Measurements from ENCODE around the gene SCN8A. TPM values are rescaled to one million over a fixed set of nuclear protein-coding genes. Genes with fewer than 3 reads are reported as not detected.

Gene SCN8A
- total RNA-seq, 1 experiment from 2014 or later, result 1.1 TPM

DNA sequence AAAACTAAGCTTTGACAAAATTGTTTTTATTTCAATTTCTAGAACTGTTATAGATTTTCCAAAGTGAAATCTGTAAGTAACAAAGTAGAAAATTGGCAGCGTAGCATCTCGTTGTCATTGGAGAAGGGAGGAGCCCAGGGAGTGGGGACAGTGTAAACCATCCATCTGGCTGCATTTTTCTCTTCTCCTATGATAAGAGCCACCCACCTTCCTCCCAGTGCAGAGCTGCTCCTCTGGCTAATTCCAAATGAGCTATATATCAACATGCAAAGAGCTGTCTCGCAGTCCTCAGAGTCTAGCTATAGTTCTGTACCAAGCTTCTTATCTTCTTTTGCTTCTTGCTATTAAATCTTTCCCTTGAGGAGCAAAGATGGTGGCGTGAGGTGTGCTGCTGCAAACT lies 56.6 kb downstream of the SCN8A start:
- DNase-seq (ENCODE audit: low read depth, low spot score), result no peak
- in situ Hi-C loops (cut with HindIII; ENCODE audit: low pct_unique_long_range_greater_than_20kb, low sequenced_read_pairs), result no loop called here

GRCh38 chr12:51653431-51653830 lies 62.4 kb downstream of the SCN8A start:
- in situ Hi-C loops (cut with HindIII; ENCODE audit: low pct_unique_long_range_greater_than_20kb, low sequenced_read_pairs), result no loop called here
- DNase-seq (ENCODE audit: low read depth, low spot score), result no peak

- in situ Hi-C loops (cut with HindIII; ENCODE audit: low pct_unique_long_range_greater_than_20kb, low sequenced_read_pairs), result no loop called here
- DNase-seq (ENCODE audit: low read depth, low spot score), result no peak
These were observed 70.2 kb downstream of the SCN8A start for GRCh38 chr12:51661199-51661598.

DNA sequence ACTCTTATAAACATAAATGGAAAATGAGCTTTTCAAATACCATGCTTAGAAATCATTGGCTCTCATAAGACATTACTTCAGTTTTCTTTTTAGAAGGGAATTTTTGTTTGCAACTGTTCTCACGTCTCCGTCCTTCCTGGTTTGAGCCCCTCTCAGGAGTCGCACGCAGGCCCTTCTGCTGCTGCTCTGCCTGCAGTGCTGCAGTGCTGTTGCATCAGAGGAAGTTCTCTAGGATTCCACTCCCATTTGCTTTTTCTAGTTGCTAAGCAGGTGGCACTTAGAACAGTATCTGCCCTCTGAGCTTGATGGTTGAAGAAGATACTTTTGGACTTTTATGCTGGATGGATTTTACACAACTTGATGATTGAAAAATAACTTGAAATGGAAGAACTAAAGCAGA lies 70.8 kb downstream of the SCN8A start:
- in situ Hi-C loops (cut with HindIII; ENCODE audit: low pct_unique_long_range_greater_than_20kb, low sequenced_read_pairs), result no loop called here
- no peak for DNase-seq (ENCODE audit: low read depth, low spot score)

DNA sequence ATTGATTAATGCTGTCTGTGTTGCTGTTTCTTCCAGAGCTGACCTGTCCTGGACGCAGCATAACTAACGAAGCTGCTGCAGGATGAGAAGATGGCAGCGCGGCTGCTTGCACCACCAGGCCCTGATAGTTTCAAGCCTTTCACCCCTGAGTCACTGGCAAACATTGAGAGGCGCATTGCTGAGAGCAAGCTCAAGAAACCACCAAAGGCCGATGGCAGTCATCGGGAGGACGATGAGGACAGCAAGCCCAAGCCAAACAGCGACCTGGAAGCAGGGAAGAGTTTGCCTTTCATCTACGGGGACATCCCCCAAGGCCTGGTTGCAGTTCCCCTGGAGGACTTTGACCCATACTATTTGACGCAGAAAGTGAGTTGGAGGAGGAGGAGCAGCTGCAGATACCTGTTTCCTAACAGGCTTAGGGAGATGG lies 71.7 kb downstream of the SCN8A start:
- no peak for DNase-seq (ENCODE audit: low read depth, low spot score)

GRCh38 chr12:51663390-51663789 lies 72.4 kb downstream of the SCN8A start:
- DNase-seq (ENCODE audit: low read depth, low spot score), result no peak
- in situ Hi-C loops (cut with HindIII; ENCODE audit: low pct_unique_long_range_greater_than_20kb, low sequenced_read_pairs), result no loop called here

More for the DNA sequence above, 71.7 kb downstream of the SCN8A start:
- in situ Hi-C loops (cut with HindIII; ENCODE audit: low pct_unique_long_range_greater_than_20kb, low sequenced_read_pairs), result no loop called here

GRCh38 chr12:51666696-51667095 lies 75.7 kb downstream of the SCN8A start:
- in situ Hi-C loops (cut with HindIII; ENCODE audit: low pct_unique_long_range_greater_than_20kb, low sequenced_read_pairs), result no loop called here
- no peak for DNase-seq (ENCODE audit: low read depth, low spot score)

DNA sequence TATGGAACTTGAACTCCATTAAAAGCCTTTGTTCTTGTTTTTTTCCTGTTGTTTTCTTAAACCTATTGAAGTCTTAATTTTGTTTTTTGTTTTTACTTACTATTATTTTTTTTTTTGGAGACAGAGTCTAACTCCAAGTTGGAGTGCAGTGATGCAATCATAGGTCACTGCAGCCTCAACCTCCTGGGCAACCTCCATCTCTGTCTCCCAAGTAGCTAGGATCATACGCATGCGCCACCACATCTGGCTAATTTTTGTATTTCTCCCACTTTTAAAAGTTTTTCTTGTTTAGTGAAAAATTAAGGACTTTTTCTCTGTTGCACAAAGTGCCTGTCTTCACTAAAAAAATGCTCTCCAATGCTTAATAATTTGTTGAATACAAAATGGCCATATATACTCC lies 76.2 kb downstream of the SCN8A start:
- in situ Hi-C loops (cut with HindIII; ENCODE audit: low pct_unique_long_range_greater_than_20kb, low sequenced_read_pairs), result no loop called here

GRCh38 chr12:51669271-51669670 lies 78.2 kb downstream of the SCN8A start:
- in situ Hi-C loops (cut with HindIII; ENCODE audit: low pct_unique_long_range_greater_than_20kb, low sequenced_read_pairs), result no loop called here
- no peak for DNase-seq (ENCODE audit: low read depth, low spot score)

More for the DNA sequence above, 76.2 kb downstream of the SCN8A start:
- DNase-seq (ENCODE audit: low read depth, low spot score), result no peak

DNA sequence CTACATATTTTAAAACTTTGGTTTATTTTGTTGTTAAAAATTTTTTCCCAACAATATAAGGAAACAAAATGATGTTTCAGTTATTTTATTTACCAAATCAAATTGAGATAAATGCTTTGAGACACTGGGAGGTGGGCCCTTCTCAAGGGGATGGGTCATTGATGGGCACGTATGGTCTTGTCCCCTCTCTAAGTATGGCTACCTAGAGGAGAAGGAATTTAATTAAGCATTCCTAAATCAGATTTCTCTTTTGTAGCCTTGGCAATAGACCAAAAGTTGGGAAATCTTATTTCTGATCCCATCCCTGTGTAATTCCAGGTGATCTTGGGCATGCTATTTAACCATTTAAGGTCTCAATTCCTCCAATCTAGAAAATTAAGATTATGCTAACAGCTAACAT lies 79.0 kb downstream of the SCN8A start:
- in situ Hi-C loops (cut with HindIII; ENCODE audit: low pct_unique_long_range_greater_than_20kb, low sequenced_read_pairs), result no loop called here
- no peak for DNase-seq (ENCODE audit: low read depth, low spot score)

GRCh38 chr12:51672334-51672733 lies 81.3 kb downstream of the SCN8A start:
- in situ Hi-C loops (cut with HindIII; ENCODE audit: low pct_unique_long_range_greater_than_20kb, low sequenced_read_pairs), result no loop called here
- no peak for DNase-seq (ENCODE audit: low read depth, low spot score)

DNA sequence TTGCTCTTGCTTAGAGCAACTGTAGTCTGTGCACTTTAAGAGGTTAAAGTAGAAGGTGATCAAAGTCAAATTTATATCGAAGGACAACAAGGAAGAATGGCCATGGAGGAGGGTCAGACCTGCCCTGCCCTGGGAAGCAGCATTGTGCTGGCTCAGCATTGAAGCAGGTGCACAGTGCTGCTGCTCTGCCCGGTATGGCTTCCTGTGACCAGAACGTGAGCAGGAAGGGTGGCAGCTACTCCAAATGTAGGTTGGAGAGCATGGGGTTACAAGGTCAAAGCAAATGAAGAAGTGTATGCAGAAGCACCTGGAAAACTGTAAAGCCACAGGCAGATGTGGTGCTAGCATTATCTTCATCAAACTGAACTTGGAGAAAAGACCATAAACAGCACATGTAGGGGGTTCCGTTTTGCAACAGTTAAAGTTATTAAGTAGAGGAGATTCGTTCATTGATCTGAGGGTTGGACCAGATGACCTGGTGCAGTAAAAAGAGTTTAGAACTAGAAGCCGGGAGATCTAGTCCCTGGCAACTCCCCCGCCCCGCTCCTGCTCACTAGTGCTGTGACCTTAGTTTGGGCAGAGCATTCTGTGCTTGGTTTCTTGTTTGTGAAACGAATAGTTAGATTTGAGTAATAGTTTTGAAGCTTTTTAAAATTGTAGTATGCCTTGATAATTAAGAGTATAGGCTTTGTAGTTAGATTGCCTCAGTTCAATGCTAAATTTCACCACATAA lies 84.2 kb downstream of the SCN8A start:
- DNase-seq (ENCODE audit: low read depth, low spot score), result no peak
- in situ Hi-C loops (cut with HindIII; ENCODE audit: low pct_unique_long_range_greater_than_20kb, low sequenced_read_pairs), result no loop called here

DNA sequence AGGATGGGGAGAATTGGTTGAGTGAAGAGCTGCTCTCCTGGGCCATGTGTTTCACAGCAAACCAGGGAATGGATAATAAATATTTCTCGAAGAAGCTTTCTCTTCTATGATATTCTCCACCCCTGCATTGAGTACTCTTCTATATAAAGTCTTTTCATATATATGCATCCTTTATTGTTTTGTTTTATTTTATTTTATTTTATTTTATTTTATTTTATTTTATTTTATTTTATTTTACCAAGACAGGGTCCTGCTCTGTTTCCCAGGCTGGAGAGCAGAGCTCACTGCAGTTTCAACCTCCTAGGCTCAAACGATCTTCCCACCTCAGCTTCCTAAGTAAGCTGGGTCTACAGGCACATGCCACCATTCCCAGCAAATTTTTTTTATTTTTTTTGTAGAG lies 85.8 kb downstream of the SCN8A start:
- in situ Hi-C loops (cut with HindIII; ENCODE audit: low pct_unique_long_range_greater_than_20kb, low sequenced_read_pairs), result no loop called here
- no peak for DNase-seq (ENCODE audit: low read depth, low spot score)

DNA sequence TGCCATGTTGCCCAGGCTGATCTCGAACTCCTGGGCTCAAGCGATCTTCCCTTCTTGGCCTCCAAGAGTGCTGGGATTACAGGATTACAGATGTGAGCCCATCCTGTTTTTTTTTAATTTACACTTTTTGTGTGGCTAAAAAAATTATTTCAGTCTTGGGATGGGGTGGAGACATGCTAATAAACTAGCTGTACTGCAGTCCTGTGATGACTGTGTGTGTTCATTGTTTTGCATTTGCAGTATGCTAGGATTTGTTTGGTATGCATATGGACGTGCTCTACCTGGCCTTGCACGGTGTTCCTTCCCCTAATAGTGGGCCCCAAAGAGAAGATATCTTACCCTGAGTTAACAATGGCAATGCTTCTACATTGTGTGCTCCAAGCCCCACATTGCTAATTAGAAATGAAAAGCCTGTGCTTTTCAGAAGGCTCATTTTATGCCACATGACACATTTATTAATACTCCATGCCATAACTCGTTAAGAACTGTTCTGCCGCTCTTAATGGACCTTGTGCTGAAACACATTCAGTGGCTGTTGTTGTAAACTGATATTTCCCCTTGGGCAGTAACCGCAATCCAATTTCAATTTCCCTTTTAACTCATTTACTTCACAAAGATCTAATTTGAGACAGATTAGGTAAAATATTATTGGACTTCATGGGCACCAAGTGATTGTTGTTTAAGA lies 86.4 kb downstream of the SCN8A start:
- DNase-seq (ENCODE audit: low read depth, low spot score), result peak; percentile 12

DNA sequence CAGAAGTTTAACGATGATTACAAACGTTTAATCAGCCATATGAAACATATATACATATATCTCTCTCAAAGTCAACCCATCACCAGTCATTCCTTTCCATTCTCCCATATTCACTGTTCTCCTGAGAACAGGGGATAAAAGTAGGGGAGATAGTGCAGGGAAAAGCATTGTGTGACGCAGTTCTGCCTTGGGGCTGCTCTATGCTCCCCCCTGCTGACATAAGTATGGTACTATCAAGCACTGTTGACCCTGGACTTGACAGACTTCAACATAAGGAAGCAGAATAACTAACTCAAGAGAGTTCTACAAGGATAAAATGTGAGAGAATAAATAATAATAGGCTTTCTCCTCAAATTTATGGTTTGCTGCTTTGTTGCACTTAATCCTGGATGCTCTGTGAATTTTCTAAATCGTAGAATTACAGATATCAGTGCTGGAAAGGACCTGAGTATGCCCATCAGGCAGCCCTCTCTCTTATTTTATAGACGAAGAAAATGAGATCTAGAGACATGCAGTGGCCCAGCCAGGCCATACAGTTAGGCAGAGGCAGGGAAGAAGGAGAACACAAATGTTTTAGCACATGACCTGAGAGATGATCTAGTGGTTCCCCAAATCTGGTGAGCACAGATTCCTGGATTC lies 87.2 kb downstream of the SCN8A start:
- in situ Hi-C loops (cut with HindIII; ENCODE audit: low pct_unique_long_range_greater_than_20kb, low sequenced_read_pairs), result no loop called here
- DNase-seq (ENCODE audit: low read depth, low spot score), result peak; percentile 81

More for the DNA sequence above, 86.4 kb downstream of the SCN8A start:
- in situ Hi-C loops (cut with HindIII; ENCODE audit: low pct_unique_long_range_greater_than_20kb, low sequenced_read_pairs), result no loop called here

DNA sequence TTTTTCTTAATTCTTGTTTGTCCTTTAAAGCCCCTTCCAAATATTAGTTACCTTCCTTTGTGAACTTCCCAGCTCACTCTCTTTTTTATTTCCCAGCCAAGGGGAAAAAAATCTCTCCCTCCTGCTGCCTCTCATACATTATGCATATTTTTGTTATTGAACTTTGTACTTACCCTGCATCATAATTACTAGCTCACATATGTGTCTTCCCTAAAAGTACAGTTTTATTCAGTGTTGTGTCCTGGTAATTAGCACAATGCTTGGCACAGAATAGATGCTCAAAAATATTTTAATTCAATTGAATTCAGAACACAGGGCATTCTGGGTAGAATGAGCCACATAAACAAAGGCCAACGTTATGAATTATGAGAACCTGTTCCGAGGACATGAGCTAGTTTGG lies 91.9 kb downstream of the SCN8A start:
- no peak for DNase-seq (ENCODE audit: low read depth, low spot score)
- in situ Hi-C loops (cut with HindIII; ENCODE audit: low pct_unique_long_range_greater_than_20kb, low sequenced_read_pairs), result no loop called here

DNA sequence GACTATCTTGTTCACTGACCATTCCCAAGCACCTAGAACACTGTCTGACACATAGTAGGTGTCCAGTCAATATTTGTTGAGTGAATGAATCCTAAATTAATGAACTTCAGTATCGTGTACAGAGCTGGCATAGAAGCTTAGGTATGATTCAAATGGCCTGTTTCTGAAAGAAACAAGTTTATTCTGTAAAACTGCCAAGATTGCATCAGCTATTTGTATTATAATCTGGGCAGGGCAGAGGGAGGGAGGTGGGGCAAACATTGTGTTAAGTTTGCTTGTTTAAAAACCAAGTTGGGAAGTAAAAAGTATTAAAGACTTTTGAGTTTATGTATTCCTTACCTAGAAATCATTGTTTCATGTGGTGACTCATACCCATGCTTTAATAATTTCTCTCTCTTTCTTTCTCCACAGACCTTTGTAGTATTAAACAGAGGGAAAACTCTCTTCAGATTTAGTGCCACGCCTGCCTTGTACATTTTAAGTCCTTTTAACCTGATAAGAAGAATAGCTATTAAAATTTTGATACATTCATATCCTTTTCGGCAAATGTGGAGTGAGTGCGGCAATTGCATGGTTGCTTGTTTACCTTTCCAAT lies 92.8 kb downstream of the SCN8A start:
- in situ Hi-C loops (cut with HindIII; ENCODE audit: low pct_unique_long_range_greater_than_20kb, low sequenced_read_pairs), result no loop called here
- DNase-seq (ENCODE audit: low read depth, low spot score), result no peak

DNA sequence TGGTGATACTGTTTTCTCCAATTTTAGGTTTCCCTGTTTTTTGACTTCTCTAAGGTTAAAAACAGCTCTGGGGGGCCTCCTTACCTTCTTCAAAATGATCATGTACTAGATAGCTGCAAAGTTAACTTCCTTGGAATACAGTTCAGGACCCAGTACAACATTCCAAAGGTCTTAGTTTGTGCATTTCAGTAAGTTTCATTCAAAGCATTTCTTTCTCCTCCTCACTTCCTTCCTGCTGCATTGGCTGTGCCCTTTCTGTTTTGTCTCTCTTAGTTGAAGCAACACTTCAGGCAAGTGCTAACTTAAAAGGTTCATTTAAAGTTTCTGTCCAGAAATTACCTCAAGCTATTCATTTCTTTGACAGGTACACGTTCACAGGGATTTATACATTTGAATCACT lies 95.7 kb downstream of the SCN8A start:
- in situ Hi-C loops (cut with HindIII; ENCODE audit: low pct_unique_long_range_greater_than_20kb, low sequenced_read_pairs), result no loop called here
- no peak for DNase-seq (ENCODE audit: low read depth, low spot score)

All from SK-MEL-5 (cell line).